ENCODE measurements around the gene ELAPOR2.

GRCh38 chr7:87058744-87059524, 520 bp downstream of the ELAPOR2 start:
- TF ChIP-seq EP300 (IDR thresholded peaks at IDR 0.05; ENCODE audit: borderline replicate concordance) (no peak), ZBTB7A (IDR thresholded peaks at IDR 0.05; ENCODE audit: low read depth) (no peak), MAX (IDR thresholded peaks at IDR 0.05) (no peak), RAD21 (IDR thresholded peaks at IDR 0.05; ENCODE audit: low read depth) (no peak), TAF1 (IDR thresholded peaks at IDR 0.05; ENCODE audit: low read depth) (no peak), USF1 (IDR thresholded peaks at IDR 0.05) (no peak), CEBPB (IDR thresholded peaks at IDR 0.05) (no peak), FOXM1 (IDR thresholded peaks at IDR 0.05; ENCODE audit: borderline replicate concordance, low read depth) (no peak), CREB1 (IDR thresholded peaks at IDR 0.05; ENCODE audit: low read depth) (no peak), YY1 (IDR thresholded peaks at IDR 0.05; ENCODE audit: low read depth) (no peak), REST (IDR thresholded peaks at IDR 0.05; ENCODE audit: low read depth) (no peak), EGR1 (IDR thresholded peaks at IDR 0.05) (no peak), TCF12 (IDR thresholded peaks at IDR 0.05; ENCODE audit: low read depth) (no peak), TEAD4 (IDR thresholded peaks at IDR 0.05) (no peak)
